IPS-20b (cell line): ENCODE results near the gene NSL1.

Experiments
- H3K27ac ChIP-seq: one replicate; pipeline ENCODE4 v1.5.1; 2013; ENCODE audit warnings: low read length
- H3K27me3 ChIP-seq: 2 replicates; pipeline ENCODE4 v1.6.1; 2013; ENCODE audit warnings: mild to moderate bottlenecking, low read length, inconsistent platforms; ENCODE audit not compliant: insufficient read depth
- H3K36me3 ChIP-seq: 2 replicates; pipeline ENCODE4 v1.6.1; 2013; ENCODE audit warnings: low read depth, mild to moderate bottlenecking, inconsistent platforms, low read length, moderate library complexity; ENCODE audit not compliant: insufficient read depth
- H3K4me1 ChIP-seq: 2 replicates; pipeline ENCODE4 v1.6.1; 2013; ENCODE audit warnings: mild to moderate bottlenecking, control low read depth, inconsistent platforms, low read length, moderate library complexity; ENCODE audit not compliant: insufficient read depth
- H3K4me3 ChIP-seq: 2 replicates; pipeline ENCODE4 v1.5.1; 2013; ENCODE audit warnings: mild to moderate bottlenecking, low read length, inconsistent platforms
- H3K9ac ChIP-seq: 2 replicates; pipeline ENCODE4 v1.6.1; 2013; ENCODE audit warnings: low read depth, mild to moderate bottlenecking, inconsistent platforms, low read length, moderate library complexity
- H3K9me3 ChIP-seq: 2 replicates; pipeline ENCODE4 v1.6.1; 2013; ENCODE audit warnings: mild to moderate bottlenecking, low read depth, low read length, inconsistent platforms; ENCODE audit not compliant: insufficient read depth

NSL1 gene

GRCh38 chr1:212688341-212689047 lies 103.1 kb downstream of the NSL1 start:
- Histone ChIP-seq H3K4me3 (no peak overlapping the region), H3K27ac (no peak overlapping the region), H3K27me3 (0 out of 2 replicates have a peak, but pooled peaks cover 5% of the 10 kb centered on the region), H3K4me1 (peaks cover 13% of the 10 kb centered on the region; the same call in 1 of the 2 replicates), H3K9ac (no peak overlapping the region), H3K36me3 (no peaks in the 10 kb centered on the region), H3K9me3 (no peaks in the 10 kb centered on the region)

- H3K9me3 ChIP-seq, result no peaks in the 10 kb centered on the region
- H3K4me1 ChIP-seq, result peaks cover 10% of the 10 kb centered on the region; the same call in 1 of the 2 replicates
- H3K27ac ChIP-seq, result no peak overlapping the region
- no peak overlapping the region for H3K9ac ChIP-seq
- no peaks in the 10 kb centered on the region for H3K36me3 ChIP-seq
- 0 out of 2 replicates have a peak, but pooled peaks cover 5% of the 10 kb centered on the region for H3K27me3 ChIP-seq
- H3K4me3 ChIP-seq, result no peak overlapping the region
Observed at GRCh38 chr1:212687811-212688210, 103.8 kb downstream of the NSL1 start.

- Histone ChIP-seq H3K4me3 (no peak overlapping the region), H3K27me3 (0 out of 2 replicates have a peak, but pooled peaks cover 5% of the 10 kb centered on the region), H3K36me3 (no peaks in the 10 kb centered on the region), H3K27ac (no peak overlapping the region), H3K9ac (no peak overlapping the region), H3K9me3 (no peaks in the 10 kb centered on the region), H3K4me1 (peaks cover 10% of the 10 kb centered on the region; the same call in 1 of the 2 replicates)
Observed at GRCh38 chr1:212686591-212686990, 105.0 kb downstream of the NSL1 start.

- H3K4me1 ChIP-seq, result peaks cover 10% of the 10 kb centered on the region; the same call in 1 of the 2 replicates
- 0 out of 2 replicates have a peak, but pooled peaks cover 5% of the 10 kb centered on the region for H3K27me3 ChIP-seq
- no peaks in the 10 kb centered on the region for H3K36me3 ChIP-seq
- no peak overlapping the region for H3K27ac ChIP-seq
- no peak overlapping the region for H3K4me3 ChIP-seq
- no peaks in the 10 kb centered on the region for H3K9me3 ChIP-seq
- H3K9ac ChIP-seq, result no peak overlapping the region
Observed at GRCh38 chr1:212686069-212686468, 105.5 kb downstream of the NSL1 start.

GRCh38 chr1:212685429-212685828 lies 106.1 kb downstream of the NSL1 start:
- no peak overlapping the region for H3K27ac ChIP-seq
- H3K4me3 ChIP-seq, result no peak overlapping the region
- peaks cover 7% of the 10 kb centered on the region; the same call in 1 of the 2 replicates for H3K4me1 ChIP-seq
- 0 out of 2 replicates have a peak, but pooled peaks cover under 1% of the 10 kb centered on the region for H3K27me3 ChIP-seq
- no peaks in the 10 kb centered on the region for H3K9me3 ChIP-seq
- H3K9ac ChIP-seq, result no peak overlapping the region
- H3K36me3 ChIP-seq, result no peaks in the 10 kb centered on the region

GRCh38 chr1:212684521-212685090 lies 107.0 kb downstream of the NSL1 start:
- H3K27me3 ChIP-seq, result no peaks in the 10 kb centered on the region
- H3K4me1 ChIP-seq, result no peaks in the 10 kb centered on the region
- H3K36me3 ChIP-seq, result no peaks in the 10 kb centered on the region
- H3K9ac ChIP-seq, result no peak overlapping the region
- H3K4me3 ChIP-seq, result no peak overlapping the region
- H3K9me3 ChIP-seq, result no peaks in the 10 kb centered on the region
- no peak overlapping the region for H3K27ac ChIP-seq

GRCh38 chr1:212684076-212684475 lies 107.5 kb downstream of the NSL1 start:
- no peaks in the 10 kb centered on the region for H3K36me3 ChIP-seq
- no peak overlapping the region for H3K4me3 ChIP-seq
- H3K9me3 ChIP-seq, result no peaks in the 10 kb centered on the region
- H3K4me1 ChIP-seq, result no peaks in the 10 kb centered on the region
- H3K9ac ChIP-seq, result no peak overlapping the region
- no peak overlapping the region for H3K27ac ChIP-seq
- no peaks in the 10 kb centered on the region for H3K27me3 ChIP-seq

GRCh38 chr1:212683357-212683722 lies 108.2 kb downstream of the NSL1 start:
- Histone ChIP-seq H3K27ac (no peak overlapping the region), H3K9ac (no peak overlapping the region), H3K4me3 (no peak overlapping the region), H3K9me3 (no peaks in the 10 kb centered on the region), H3K27me3 (no peaks in the 10 kb centered on the region), H3K36me3 (no peaks in the 10 kb centered on the region), H3K4me1 (no peaks in the 10 kb centered on the region)

GRCh38 chr1:212680680-212681389 lies 110.7 kb downstream of the NSL1 start:
- Histone ChIP-seq H3K4me3 (no peak overlapping the region), H3K4me1 (no peaks in the 10 kb centered on the region), H3K9ac (no peak overlapping the region), H3K27me3 (no peaks in the 10 kb centered on the region), H3K36me3 (no peaks in the 10 kb centered on the region), H3K9me3 (no peaks in the 10 kb centered on the region), H3K27ac (no peak overlapping the region)

GRCh38 chr1:212678456-212679410 lies 112.8 kb downstream of the NSL1 start:
- Histone ChIP-seq H3K9me3 (no peaks in the 10 kb centered on the region), H3K9ac (no peak overlapping the region), H3K36me3 (no peaks in the 10 kb centered on the region), H3K27me3 (no peaks in the 10 kb centered on the region), H3K27ac (no peak overlapping the region), H3K4me1 (no peaks in the 10 kb centered on the region), H3K4me3 (no peak overlapping the region)

GRCh38 chr1:212677573-212677972 lies 114.0 kb downstream of the NSL1 start:
- no peak overlapping the region for H3K27ac ChIP-seq

More at GRCh38 chr1:212677573-212677972, 114.0 kb downstream of the NSL1 start:
- no peaks in the 10 kb centered on the region for H3K36me3 ChIP-seq
- no peak overlapping the region for H3K9ac ChIP-seq
- H3K9me3 ChIP-seq, result no peaks in the 10 kb centered on the region
- H3K4me1 ChIP-seq, result no peaks in the 10 kb centered on the region
- no peaks in the 10 kb centered on the region for H3K27me3 ChIP-seq
- no peak overlapping the region for H3K4me3 ChIP-seq
